Activated T-cell treated with anti-CD3 and anti-CD28 coated beads for 24 hours (primary cell): ENCODE data around the gene MRM1.
A peak's percentile ranks its signal among the peaks of the same experiment; 100 is the strongest.

Experiments used
- DNase-seq: peaks from one replicate; pipeline ENCODE4 v3.0.0-alpha.2; 2020; ENCODE audit warnings: low read depth

Gene MRM1

GRCh38 chr17:36601303-36602029, at the start of gene MRM1:
Gene MRM1, plus strand, starts transcription at chr17:36601583. Its CDS starts 228 bp downstream, at chr17:36601811.
- DNase-seq, result peak; percentile 91

- no peak for DNase-seq
Observed at GRCh38 chr17:36553459-36553858, 47.9 kb upstream of the MRM1 start.

GRCh38 chr17:36566081-36566480, 35.3 kb upstream of the MRM1 start:
- DNase-seq, result no peak

GRCh38 chr17:36575028-36575427, 26.4 kb upstream of the MRM1 start:
- DNase-seq, result no peak

- DNase-seq, result no peak
Observed at GRCh38 chr17:36576793-36577192, 24.6 kb upstream of the MRM1 start.

GRCh38 chr17:36578671-36579070, 22.7 kb upstream of the MRM1 start:
- DNase-seq, result no peak

GRCh38 chr17:36583787-36584186, 17.6 kb upstream of the MRM1 start:
- DNase-seq, result no peak

- DNase-seq, result no peak
Observed at GRCh38 chr17:36586138-36586537, 15.2 kb upstream of the MRM1 start.

GRCh38 chr17:36590082-36590481, 11.3 kb upstream of the MRM1 start:
- DNase-seq, result no peak

GRCh38 chr17:36591434-36592315, 9.7 kb upstream of the MRM1 start, which contains the start of gene DHRS11:
Gene DHRS11, plus strand, starts transcription at chr17:36591879. Its CDS starts 131 bp downstream, at chr17:36592010.
- peak; percentile 82 for DNase-seq

- no peak for DNase-seq
Observed at GRCh38 chr17:36592316-36592715, 9.1 kb upstream of the MRM1 start.

GRCh38 chr17:36592716-36593321, 8.6 kb upstream of the MRM1 start:
- no peak for DNase-seq

GRCh38 chr17:36593656-36594316, 7.6 kb upstream of the MRM1 start:
- DNase-seq, result no peak

- DNase-seq, result no peak
Observed at GRCh38 chr17:36594626-36595401, 6.6 kb upstream of the MRM1 start.

- no peak for DNase-seq
Observed at GRCh38 chr17:36597226-36597625, 4.2 kb upstream of the MRM1 start.

- no peak for DNase-seq
Observed at GRCh38 chr17:36597866-36598777, 3.3 kb upstream of the MRM1 start.

- no peak for DNase-seq
Observed at GRCh38 chr17:36598951-36599401, 2.4 kb upstream of the MRM1 start.

- DNase-seq, result no peak
Observed at GRCh38 chr17:36599546-36600250, 1.7 kb upstream of the MRM1 start.

- DNase-seq, result no peak
Observed at GRCh38 chr17:36600465-36600864, 918 bp upstream of the MRM1 start.

GRCh38 chr17:36600936-36601302, 464 bp upstream of the MRM1 start:
- DNase-seq, result no peak
